Endodermal cell (in vitro differentiated cells): ENCODE results near the gene ENAH. TPM values are rescaled to one million over a fixed set of nuclear protein-coding genes. Genes with fewer than 3 reads are reported as not detected.

ENCODE experiments used
- DNase-seq: peaks from one replicate; pipeline ENCODE4 v3.0.0-alpha.2; 2017
- H3K27ac ChIP-seq: 2 replicates; pipeline ENCODE4 v1.5.1; 2013; ENCODE audit warnings: mild to moderate bottlenecking, low read depth, low read length, moderate library complexity
- H3K27me3 ChIP-seq: 2 replicates; pipeline ENCODE4 v1.6.1; 2013; ENCODE audit warnings: mild to moderate bottlenecking, low read length, moderate library complexity; ENCODE audit not compliant: insufficient read depth, control insufficient read depth, poor library complexity, severe bottlenecking
- H3K36me3 ChIP-seq: 2 replicates; pipeline ENCODE4 v1.7.0; 2013; ENCODE audit warnings: mild to moderate bottlenecking, low read length, moderate library complexity; ENCODE audit not compliant: control insufficient read depth, insufficient read depth
- H3K4me1 ChIP-seq: one replicate; pipeline ENCODE4 v1.7.0; 2013; ENCODE audit warnings: low read length; ENCODE audit not compliant: control insufficient read depth, insufficient read depth
- H3K4me3 ChIP-seq: 2 replicates; pipeline ENCODE4 v1.5.1; 2013; ENCODE audit warnings: mild to moderate bottlenecking, low read length, moderate library complexity
- H3K9ac ChIP-seq: 2 replicates; pipeline ENCODE4 v1.6.1; 2013; ENCODE audit warnings: mild to moderate bottlenecking, low read length, moderate library complexity; ENCODE audit not compliant: poor library complexity, severe bottlenecking; ENCODE audit errors: extremely low read depth
- H3K9me3 ChIP-seq: 2 replicates; pipeline ENCODE4 v1.6.1; 2013; ENCODE audit warnings: mild to moderate bottlenecking, low read length, moderate library complexity; ENCODE audit not compliant: control insufficient read depth
- H3K27ac Mint-ChIP-seq: 2 replicates; pipeline ENCODE4 v1.8.0; 2020; ENCODE audit warnings: mixed read lengths
- H3K27me3 Mint-ChIP-seq: 2 replicates; pipeline ENCODE4 v1.8.0; 2021; ENCODE audit warnings: mild to moderate bottlenecking, mixed read lengths; ENCODE audit not compliant: insufficient read depth
- H3K36me3 Mint-ChIP-seq: 2 replicates; pipeline ENCODE4 v1.8.0; 2020; ENCODE audit warnings: low read depth, mixed read lengths
- H3K4me1 Mint-ChIP-seq: 2 replicates; pipeline ENCODE4 v1.8.0; 2020; ENCODE audit warnings: mixed read lengths
- H3K4me3 Mint-ChIP-seq: 2 replicates; pipeline ENCODE4 v1.8.0; 2020; ENCODE audit warnings: mild to moderate bottlenecking, moderate library complexity, mixed read lengths
- H3K9me3 Mint-ChIP-seq: 2 replicates; pipeline ENCODE4 v1.8.0; 2020; ENCODE audit warnings: mild to moderate bottlenecking, mixed read lengths
- CTCF ChIP-seq: fragments of 200-600 bp; sonication (generic); conservative IDR thresholded peaks from 2 replicates; pipeline ENCODE4 v1.5.0; 2021; ENCODE audit warnings: antibody characterized with exemption, mild to moderate bottlenecking
- WGBS, 2 experiments: methylation state at CpG; one replicate each; pipeline versions ENCODE4 v1.1.5 to v1.1.7; 2013; ENCODE audit warnings: missing lambda C conversion rate in 2 of 2, mixed read lengths in 1 of 2; ENCODE audit not compliant: insufficient coverage in 1 of 2, insufficient read length in 1 of 2; 5-methylcytosine and 5-hydroxymethylcytosine counted together
- total RNA-seq, 2 donors: library from RNA; stranded (reverse); fragmentation: NEBNext Ultra II Directional in 1 of 2; extraction: Animal tissue kit (Norgen Biotek cat#: 25700) in 1 of 2; gene quantifications; 2 replicates in 1 of 2; 3 replicates in 1 of 2; pipeline ENCODE4 v1.2.1, GENCODE V29; 2021

The ENAH gene
- total RNA-seq, 2 donors from 2014 or later = 263 to 267 TPM

- TF ChIP-seq CTCF = no peak
- Mint-ChIP-seq H3K27ac (no peak overlapping the region), H3K27me3 (no peaks in the 10 kb centered on the region), H3K36me3 (no peaks in the 10 kb centered on the region), H3K9me3 (peaks cover 8% of the 10 kb centered on the region), H3K4me3 (no peak overlapping the region), H3K4me1 (peaks cover 16% of the 10 kb centered on the region)
- Histone ChIP-seq H3K4me1 (peaks cover 10% of the 10 kb centered on the region), H3K9me3 (peaks cover 14% of the 10 kb centered on the region), H3K27me3 (no peaks in the 10 kb centered on the region), H3K27ac (no peak overlapping the region), H3K4me3 (no peak overlapping the region), H3K36me3 (no peaks in the 10 kb centered on the region), H3K9ac (no peak overlapping the region)
- 84 to 89% methylated on average over 6 of the region's 6 CpGs for WGBS, 2 experiments
- DNase-seq = no peak
Observed at GRCh38 chr1:225693085-225693696, 40.3 kb upstream of the ENAH start.

- H3K4me1 ChIP-seq = peaks cover 10% of the 10 kb centered on the region
- no peak for DNase-seq
- H3K27ac Mint-ChIP-seq = no peak overlapping the region
- H3K27me3 Mint-ChIP-seq = no peaks in the 10 kb centered on the region
- peaks cover 14% of the 10 kb centered on the region for H3K9me3 ChIP-seq
- TF ChIP-seq CTCF = no peak
- H3K4me3 Mint-ChIP-seq = no peak overlapping the region
- no peak overlapping the region for H3K27ac ChIP-seq
- H3K4me1 Mint-ChIP-seq = peaks cover 16% of the 10 kb centered on the region
- 91% methylated on average over 1 of the region's 1 CpG; no CpG with 5 or more reads in 1 of the 2 experiments for WGBS, 2 experiments
- no peak overlapping the region for H3K9ac ChIP-seq
- H3K9me3 Mint-ChIP-seq = peaks cover 8% of the 10 kb centered on the region
- H3K36me3 ChIP-seq = no peaks in the 10 kb centered on the region
- H3K4me3 ChIP-seq = no peak overlapping the region
- H3K36me3 Mint-ChIP-seq = no peaks in the 10 kb centered on the region
- H3K27me3 ChIP-seq = no peaks in the 10 kb centered on the region
Observed at GRCh38 chr1:225692517-225692879, 39.6 kb upstream of the ENAH start.

GRCh38 chr1:225691861-225692516 is 39.1 kb upstream of the ENAH start:
- Histone ChIP-seq H3K27me3 (no peaks in the 10 kb centered on the region), H3K9ac (no peak overlapping the region), H3K36me3 (no peaks in the 10 kb centered on the region), H3K9me3 (peaks cover 14% of the 10 kb centered on the region), H3K4me1 (peaks cover 10% of the 10 kb centered on the region), H3K4me3 (no peak overlapping the region), H3K27ac (no peak overlapping the region)
- no peak for TF ChIP-seq CTCF
- H3K27me3 Mint-ChIP-seq = no peaks in the 10 kb centered on the region
- DNase-seq = no peak
- no peak overlapping the region for H3K4me3 Mint-ChIP-seq
- peaks cover 12% of the 10 kb centered on the region for H3K4me1 Mint-ChIP-seq
- peaks cover 8% of the 10 kb centered on the region for H3K9me3 Mint-ChIP-seq
- H3K27ac Mint-ChIP-seq = peak overlapping the region; percentile 72
- 75 to 87% methylated on average over 4 of the region's 4 CpGs for WGBS, 2 experiments
- no peaks in the 10 kb centered on the region for H3K36me3 Mint-ChIP-seq
